ENCODE results near the gene SLC12A6. TPM values are rescaled to one million over a fixed set of nuclear protein-coding genes. Genes with fewer than 3 reads are reported as not detected.

SLC12A6 gene
- total and polyA plus RNA-seq, 2 of the 13 experiments (the other 11 are each of a cell fraction or from before 2014, with no cell fraction given) = 15.2 to 30.1 TPM

DNA sequence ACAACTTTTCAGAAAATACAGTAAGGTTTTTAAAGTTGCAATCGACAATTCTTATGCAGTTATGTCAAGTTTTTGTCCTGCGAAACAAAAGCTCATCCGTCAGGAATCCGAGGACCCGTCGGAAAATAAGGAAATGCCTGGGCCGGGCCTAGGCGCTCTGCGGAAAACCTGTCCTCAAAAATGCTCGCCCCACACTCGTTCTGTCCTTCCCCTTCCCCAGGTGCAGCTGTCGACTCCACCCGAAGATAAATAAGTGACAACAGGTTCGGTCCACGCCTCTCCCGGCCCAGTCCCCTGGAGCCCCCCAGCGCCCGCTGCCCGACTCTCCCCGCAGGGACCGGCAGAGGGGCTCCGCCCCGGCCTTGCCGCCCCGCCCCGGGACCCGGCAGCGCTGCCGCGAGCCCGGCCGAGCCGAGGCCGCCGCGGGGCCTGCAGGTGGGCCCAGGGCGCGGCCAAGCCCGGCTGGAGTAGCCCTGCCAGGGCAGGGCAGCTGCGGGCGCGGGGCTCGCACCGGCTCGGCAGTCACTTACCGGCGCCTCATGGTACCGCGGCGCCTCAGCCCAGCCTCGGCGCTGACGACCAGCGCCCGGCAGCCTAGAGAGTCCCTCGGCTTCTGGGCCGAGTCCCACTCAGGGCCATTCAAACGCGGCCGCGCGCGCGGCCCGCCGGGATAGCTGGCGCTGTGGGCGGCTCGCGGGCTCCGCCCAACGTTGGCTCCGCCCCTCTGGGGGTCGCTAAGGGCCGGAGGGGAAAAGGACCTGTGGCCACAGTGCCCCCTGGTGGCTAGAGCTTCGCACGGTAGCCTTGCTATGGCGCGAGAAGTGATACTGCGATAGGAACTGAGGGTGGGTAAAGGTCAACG is 127.9 kb downstream of the SLC12A6 start, which contains the start of gene KATNBL1 (continued):
- TF ChIP-seq MTA3 (CRISPR knock-in tag; IDR thresholded peaks at IDR 0.05) (no peak), ZNF674 (CRISPR knock-in tag; IDR thresholded peaks at IDR 0.05; ENCODE audit: low read depth) (no peak), ZNF260 (CRISPR knock-in tag; IDR thresholded peaks at IDR 0.05; ENCODE audit: borderline replicate concordance, low read depth) (no peak), EP300 (IDR thresholded peaks at IDR 0.05; ENCODE audit: low read depth in 2 of 2, low read length in 2 of 2) (no peak), EP300 (CRISPR knock-in tag; IDR thresholded peaks at IDR 0.05; ENCODE audit: borderline replicate concordance) (no peak), ZNF816 (CRISPR knock-in tag; IDR thresholded peaks at IDR 0.05; ENCODE audit: borderline replicate concordance) (no peak), PRMT3 (CRISPR knock-in tag; IDR thresholded peaks at IDR 0.05; ENCODE audit: borderline replicate concordance, low read depth) (no peak), ZBTB33 (CRISPR knock-in tag; IDR thresholded peaks at IDR 0.05) (0 out of 2 replicates have a peak, but pooled peaks have one; percentile 49), CEBPG (CRISPR knock-in tag; IDR thresholded peaks at IDR 0.05) (no peak), BATF2 (CRISPR knock-in tag; IDR thresholded peaks at IDR 0.05) (no peak), ZNF367 (CRISPR knock-in tag; IDR thresholded peaks at IDR 0.05; ENCODE audit: borderline replicate concordance) (no peak), JUN (CRISPR knock-in tag; IDR thresholded peaks at IDR 0.05) (no peak), ZFP36L1 (CRISPR knock-in tag; IDR thresholded peaks at IDR 0.05) (no peak), ATF6 (CRISPR knock-in tag; conservative IDR thresholded peaks at IDR 0.05) (peak; percentile 78; the same call in 1 of the 2 replicates), ATM (IDR thresholded peaks at IDR 0.05; ENCODE audit: borderline replicate concordance) (no peak), ZNF879 (CRISPR knock-in tag; IDR thresholded peaks at IDR 0.05) (no peak), ZNF354B (CRISPR knock-in tag; IDR thresholded peaks at IDR 0.05) (no peak), ZNF451 (CRISPR knock-in tag; IDR thresholded peaks at IDR 0.05) (no peak), ZKSCAN8 (CRISPR knock-in tag; IDR thresholded peaks at IDR 0.05; ENCODE audit: borderline replicate concordance) (peak; percentile 37; the same call in 1 of the 2 replicates), NKX3-1 (CRISPR knock-in tag; IDR thresholded peaks at IDR 0.05) (peak; percentile 81; the same call in 1 of the 2 replicates), MAFF (IDR thresholded peaks at IDR 0.05; ENCODE audit: low read depth, low read length) (no peak)
- TF ChIP-seq, protein P1, sequence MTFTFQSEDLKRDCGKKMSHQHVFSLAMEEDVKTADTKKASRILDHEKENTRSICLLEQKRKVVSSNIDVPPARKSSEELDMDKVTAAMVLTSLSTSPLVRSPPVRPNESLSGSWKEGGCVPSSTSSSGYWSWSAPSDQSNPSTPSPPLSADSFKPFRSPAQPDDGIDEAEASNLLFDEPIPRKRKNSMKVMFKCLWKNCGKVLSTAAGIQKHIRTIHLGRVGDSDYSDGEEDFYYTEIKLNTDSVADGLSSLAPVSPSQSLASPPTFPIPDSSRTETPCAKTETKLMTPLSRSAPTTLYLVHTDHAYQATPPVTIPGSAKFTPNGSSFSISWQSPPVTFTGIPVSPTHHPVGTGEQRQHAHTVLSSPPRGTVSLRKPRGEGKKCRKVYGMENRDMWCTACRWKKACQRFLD (CRISPR knock-in tag; IDR thresholded peaks at IDR 0.05; ENCODE audit: borderline replicate concordance) = no peak

All from HepG2 (cell line).